ENCODE results near the gene P2RY11. TPM values are rescaled to one million over a fixed set of nuclear protein-coding genes. Genes with fewer than 3 reads are reported as not detected.

Gene P2RY11
- polyA plus RNA-seq, 3 donors: 11.1 to 16.8 (median 14.6) TPM

DNA sequence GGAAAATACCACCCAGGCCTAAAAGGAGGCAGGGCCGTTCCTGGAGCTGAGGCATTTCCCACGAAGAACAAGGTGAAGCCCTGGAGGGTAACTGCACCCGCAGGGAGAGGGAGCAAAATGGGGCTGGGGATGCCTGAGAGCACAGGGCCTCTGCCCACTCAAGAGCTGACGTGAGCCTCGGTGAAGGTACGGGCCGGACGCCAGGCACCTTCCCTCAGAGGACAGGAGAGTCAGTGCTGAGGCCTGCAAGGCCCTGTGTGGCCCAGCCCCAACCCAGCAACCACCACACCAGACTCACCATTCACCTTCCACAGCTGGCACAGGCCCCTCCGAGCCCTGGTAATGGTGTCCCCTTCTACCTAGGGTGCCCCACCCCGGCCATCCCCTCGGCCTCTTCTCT is 47.0 kb downstream of the P2RY11 start:
- no peak for DNase-seq (ENCODE audit: extremely low read depth in 1 of 11, low read depth in 9 of 11, low spot score in 4 of 11)

GRCh38 chr19:10159610-10160009 is 48.1 kb downstream of the P2RY11 start:
- no peak for DNase-seq (ENCODE audit: extremely low read depth in 1 of 11, low read depth in 9 of 11, low spot score in 4 of 11)

- DNase-seq (ENCODE audit: extremely low read depth in 1 of 11, low read depth in 9 of 11, low spot score in 4 of 11): no peak
Measured at GRCh38 chr19:10163536-10163935, 52.0 kb downstream of the P2RY11 start.

Other genes starting within 250 kb of the P2RY11 start
- 10 to 100 TPM; 21.1 to 26.8 (median 21.1) TPM for gene OLFM2, start 175.2 kb upstream of the P2RY11 start, polyA plus RNA-seq (ENCODE audit: insufficient read length in 3 of 3)
- 1 to 10 TPM in 1 of 3 donors, under 1 TPM in 2; 0.56 to 1.7 (median 0.96) TPM for gene COL5A3, start 101.2 kb upstream of the P2RY11 start, polyA plus RNA-seq (ENCODE audit: insufficient read length in 3 of 3)
- under 1 TPM in 1 of 3 donors, not detected in 2; 0.27 TPM for gene RDH8, start 98.2 kb upstream of the P2RY11 start, polyA plus RNA-seq (ENCODE audit: insufficient read length in 3 of 3)
- 10 to 100 TPM; 24.1 to 31.0 (median 25.9) TPM for gene SHFL, start 25.4 kb upstream of the P2RY11 start, polyA plus RNA-seq (ENCODE audit: insufficient read length in 3 of 3)
- 1 to 10 TPM; 1.4 to 2.9 (median 2.9) TPM for gene ANGPTL6, start 9.0 kb upstream of the P2RY11 start, polyA plus RNA-seq (ENCODE audit: insufficient read length in 3 of 3)
- 10 to 100 TPM; 24.7 to 38.9 (median 34.5) TPM for gene PPAN, start 5.3 kb upstream of the P2RY11 start, polyA plus RNA-seq (ENCODE audit: insufficient read length in 3 of 3)
- gene EIF3G, start 8.2 kb downstream of the P2RY11 start, polyA plus RNA-seq (ENCODE audit: insufficient read length in 3 of 3): 100 to 1,000 TPM; 194 to 214 (median 205) TPM
- 100 to 1,000 TPM; 103 to 131 (median 113) TPM for gene DNMT1, start 83.3 kb downstream of the P2RY11 start, polyA plus RNA-seq (ENCODE audit: insufficient read length in 3 of 3)
- 10 to 100 TPM; 10.2 to 13.0 (median 12.2) TPM for gene S1PR2, start 119.6 kb downstream of the P2RY11 start, polyA plus RNA-seq (ENCODE audit: insufficient read length in 3 of 3)
- 10 to 100 TPM; 32.0 to 51.4 (median 50.5) TPM for gene MRPL4, start 140.5 kb downstream of the P2RY11 start, polyA plus RNA-seq (ENCODE audit: insufficient read length in 3 of 3)
- gene ICAM1, start 159.4 kb downstream of the P2RY11 start, polyA plus RNA-seq (ENCODE audit: insufficient read length in 3 of 3): 1 to 10 TPM; 5.3 to 6.7 (median 6.7) TPM
- gene ICAM4, start 175.3 kb downstream of the P2RY11 start, polyA plus RNA-seq (ENCODE audit: insufficient read length in 3 of 3): under 1 TPM; 0.22 to 0.44 (median 0.24) TPM
- under 1 TPM; 0.12 to 0.42 (median 0.24) TPM for gene ICAM5, start 178.3 kb downstream of the P2RY11 start, polyA plus RNA-seq (ENCODE audit: insufficient read length in 3 of 3)
- 1 to 10 TPM; 5.6 to 9.7 (median 6.3) TPM for gene ZGLP1, start 198.1 kb downstream of the P2RY11 start, polyA plus RNA-seq (ENCODE audit: insufficient read length in 3 of 3)
- 10 to 100 TPM; 14.5 to 23.3 (median 20.6) TPM for gene FDX2, start 204.3 kb downstream of the P2RY11 start, polyA plus RNA-seq (ENCODE audit: insufficient read length in 3 of 3)
- gene RAVER1, start 221.8 kb downstream of the P2RY11 start, polyA plus RNA-seq (ENCODE audit: insufficient read length in 3 of 3): 10 to 100 TPM; 21.0 to 38.9 (median 37.3) TPM
- gene ICAM3, start 227.9 kb downstream of the P2RY11 start, polyA plus RNA-seq (ENCODE audit: insufficient read length in 3 of 3): 10 to 100 TPM in 1 of 3 donors, 1 to 10 TPM in 2; 8.2 to 10.4 (median 10.0) TPM

Data from renal cortex interstitium (tissue), 11 donors.